ENCODE measurements around the gene AACS.

GRCh38 chr12:125186471-125187147 lies 121.4 kb downstream of the AACS start:
- TF ChIP-seq CTCF (IDR thresholded peaks at IDR 0.05) (no peak), EZH2 (IDR thresholded peaks at IDR 0.05; ENCODE audit: borderline replicate concordance, insufficient read depth, low read depth, low read length, poor library complexity, severe bottlenecking) (no peak)
